Uterus (tissue), 4 donors: ENCODE results near the gene GLI2. TPM values are rescaled to one million over a fixed set of nuclear protein-coding genes. Genes with fewer than 3 reads are reported as not detected.
A peak's percentile ranks its signal among the peaks of the same experiment; 100 is the strongest.

ENCODE experiments used
- DNase-seq, 2 donors: peaks; one replicate each; pipeline ENCODE4 v3.0.0-alpha.2; 2019 to 2020
- H3K27ac ChIP-seq, 2 donors: fragments of 200-600 bp; sonication (generic); 1 replicate in 1 of 2; 2 replicates in 1 of 2; pipeline ENCODE4 v1.5.1; 2016 to 2018
- H3K27me3 ChIP-seq, 2 donors: fragments of 200-600 bp; sonication (generic); one replicate each; pipeline ENCODE4 v1.5.1; 2018 to 2019; ENCODE audit warnings: control low read depth in 1 of 2
- H3K36me3 ChIP-seq, 2 donors: fragments of 200-600 bp; sonication (generic); one replicate each; pipeline ENCODE4 v1.5.1; 2019; ENCODE audit warnings: control low read depth in 1 of 2
- H3K4me1 ChIP-seq, 2 donors: fragments of 200-600 bp; sonication (generic); one replicate each; pipeline ENCODE4 v1.5.1; 2018 to 2019; ENCODE audit warnings: control low read depth in 1 of 2
- H3K4me3 ChIP-seq, 2 donors: fragments of 200-600 bp; sonication (generic); 1 replicate in 1 of 2; 2 replicates in 1 of 2; pipeline ENCODE4 v1.5.1; 2018 to 2019; ENCODE audit warnings: mild to moderate bottlenecking in 1 of 2
- H3K9me3 ChIP-seq, 2 donors: fragments of 200-600 bp; sonication (generic); one replicate each; pipeline ENCODE4 v1.5.1; 2019; ENCODE audit warnings: control low read depth in 1 of 2
- POLR2A ChIP-seq, 2 donors: fragments of 450-650 bp; IDR thresholded peaks; one replicate each; pipeline ENCODE4 v1.6.1; 2016; ENCODE audit warnings: antibody characterized with exemption in 2 of 2, mild to moderate bottlenecking in 1 of 2, moderate library complexity in 1 of 2
- intact Hi-C: fragments of 100-400 bp; cut with DNase I; formaldehyde crosslinking; loops from one replicate; pipeline ENCODE4 v1.15.1; 2023; ENCODE audit warnings: low total_unique reads
- total RNA-seq, 4 donors: library from RNA; depleted of rRNA in 3 of 4; stranded (reverse); fragments of >200 nt in 3 of 4; gene quantifications; one replicate each; pipeline versions ENCODE4 v1.1.0 to v1.2.4, GENCODE V29; 2014 to 2023
- TF ChIP-seq, protein P1 (sequence below), 4 experiments: fragments of 200-600 bp in 2 of 4; fragments of 450-650 bp in 2 of 4; sonication (generic) in 2 of 4; IDR thresholded peaks; one replicate each; pipeline ENCODE4 v1.5.1; 2016 to 2019; ENCODE audit warnings: antibody characterized with exemption in 4 of 4, mild to moderate bottlenecking in 2 of 4, moderate library complexity in 1 of 4
- donor health status: DM: yes; HTN: yes; CAD: no.

GLI2 gene
- total RNA-seq, 4 donors from 2014 or later = 2.9 to 23.6 (median 12.9) TPM

DNA sequence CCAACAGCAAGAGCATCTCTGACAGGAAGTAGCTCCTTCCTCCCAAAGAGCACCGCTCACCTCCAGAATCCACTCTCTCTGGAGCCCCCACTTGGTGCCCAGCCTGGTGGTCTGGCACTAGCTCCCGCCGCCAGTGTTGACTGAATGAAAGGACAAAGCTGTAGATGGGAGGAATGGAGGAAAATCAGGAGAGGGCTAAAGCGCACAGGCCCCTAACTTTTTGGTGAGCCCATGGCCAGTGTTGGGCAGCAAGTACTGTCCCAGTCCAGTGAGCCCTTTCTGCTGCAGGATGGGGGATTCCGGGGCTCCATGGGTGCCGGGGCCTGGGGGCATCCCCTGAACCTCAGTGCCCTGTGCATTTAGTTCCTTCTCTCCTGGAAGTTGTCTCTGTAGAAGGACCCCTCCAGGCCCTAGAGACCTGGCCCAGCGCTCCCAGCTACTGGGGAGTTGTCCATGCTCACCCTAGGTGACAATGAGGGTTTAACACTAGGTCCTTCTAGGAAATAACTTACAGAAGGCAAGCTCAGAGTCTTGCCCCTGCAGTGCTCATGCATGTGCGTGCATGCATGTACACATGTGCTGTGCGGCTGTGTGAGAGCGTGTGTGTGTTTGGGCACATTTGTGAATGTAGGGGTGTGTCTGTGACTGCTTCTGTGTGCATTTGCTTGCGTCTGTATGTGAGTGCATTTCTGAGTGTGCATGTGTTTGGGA lies 33.6 kb downstream of the GLI2 start:
- Histone ChIP-seq H3K4me1 (peaks cover 24 to 27% of the 10 kb centered on the region in 2 donors), H3K27ac (no peak overlapping the region), H3K36me3 (no peaks in the 10 kb centered on the region), H3K4me3 (no peak overlapping the region), H3K27me3 (no peaks in the 10 kb centered on the region), H3K9me3 (no peaks in the 10 kb centered on the region)
- intact Hi-C loops = no loop called here
- TF ChIP-seq, protein P1, sequence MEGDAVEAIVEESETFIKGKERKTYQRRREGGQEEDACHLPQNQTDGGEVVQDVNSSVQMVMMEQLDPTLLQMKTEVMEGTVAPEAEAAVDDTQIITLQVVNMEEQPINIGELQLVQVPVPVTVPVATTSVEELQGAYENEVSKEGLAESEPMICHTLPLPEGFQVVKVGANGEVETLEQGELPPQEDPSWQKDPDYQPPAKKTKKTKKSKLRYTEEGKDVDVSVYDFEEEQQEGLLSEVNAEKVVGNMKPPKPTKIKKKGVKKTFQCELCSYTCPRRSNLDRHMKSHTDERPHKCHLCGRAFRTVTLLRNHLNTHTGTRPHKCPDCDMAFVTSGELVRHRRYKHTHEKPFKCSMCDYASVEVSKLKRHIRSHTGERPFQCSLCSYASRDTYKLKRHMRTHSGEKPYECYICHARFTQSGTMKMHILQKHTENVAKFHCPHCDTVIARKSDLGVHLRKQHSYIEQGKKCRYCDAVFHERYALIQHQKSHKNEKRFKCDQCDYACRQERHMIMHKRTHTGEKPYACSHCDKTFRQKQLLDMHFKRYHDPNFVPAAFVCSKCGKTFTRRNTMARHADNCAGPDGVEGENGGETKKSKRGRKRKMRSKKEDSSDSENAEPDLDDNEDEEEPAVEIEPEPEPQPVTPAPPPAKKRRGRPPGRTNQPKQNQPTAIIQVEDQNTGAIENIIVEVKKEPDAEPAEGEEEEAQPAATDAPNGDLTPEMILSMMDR (IDR thresholded peaks at IDR 0.05) = no peak
- no peak for TF ChIP-seq POLR2A (IDR thresholded peaks at IDR 0.05)
- DNase-seq = peak; percentile 9

DNA sequence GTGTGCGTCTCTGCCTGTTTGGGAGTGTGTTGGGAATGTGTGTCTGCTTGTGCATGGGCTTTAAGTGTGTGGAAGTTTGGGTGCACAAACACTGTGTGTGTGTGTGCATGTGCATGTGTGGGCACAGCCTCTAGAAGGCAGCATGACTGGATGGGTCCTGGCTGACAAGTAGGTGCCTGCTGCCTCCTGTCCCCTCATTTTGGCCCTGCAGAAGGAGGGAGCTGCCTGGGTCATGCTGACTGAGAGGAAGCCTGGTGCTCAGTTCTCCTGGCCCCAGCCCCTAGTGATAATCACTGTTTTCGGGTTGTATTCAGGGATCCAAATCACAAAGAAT lies 34.1 kb downstream of the GLI2 start:
- TF ChIP-seq, protein P1 (IDR thresholded peaks at IDR 0.05) = no peak
- TF ChIP-seq POLR2A (IDR thresholded peaks at IDR 0.05) = no peak
- Histone ChIP-seq H3K36me3 (no peaks in the 10 kb centered on the region), H3K4me1 (peaks cover 20 to 27% of the 10 kb centered on the region in 2 donors), H3K27ac (no peak overlapping the region), H3K4me3 (no peak overlapping the region), H3K9me3 (no peaks in the 10 kb centered on the region), H3K27me3 (no peaks in the 10 kb centered on the region)
- intact Hi-C loops = no loop called here
- peak in 1 of 2 donors; percentile 4 for DNase-seq

DNA sequence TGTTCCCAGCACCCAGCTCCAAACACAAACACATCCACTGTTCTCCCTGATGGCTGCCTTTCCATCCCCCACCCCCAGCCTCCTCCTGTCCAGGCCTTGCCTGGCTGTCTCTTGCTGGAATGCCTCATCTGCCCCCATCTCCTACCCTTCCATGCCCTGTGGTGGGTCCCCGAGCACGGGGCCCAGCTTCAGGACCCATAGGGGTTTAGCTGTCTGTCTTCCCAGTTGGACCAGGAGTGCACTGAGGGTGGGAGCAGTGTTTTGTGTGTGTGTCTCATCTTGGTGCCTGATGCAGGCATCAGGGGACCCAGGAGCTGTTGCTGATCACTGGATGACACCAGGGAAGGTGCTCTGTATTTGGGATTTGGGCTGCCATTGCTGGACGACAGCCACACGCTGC lies 34.5 kb downstream of the GLI2 start:
- Histone ChIP-seq H3K4me3 (no peak overlapping the region), H3K9me3 (no peaks in the 10 kb centered on the region), H3K27ac (no peak overlapping the region), H3K36me3 (no peaks in the 10 kb centered on the region), H3K27me3 (no peaks in the 10 kb centered on the region), H3K4me1 (peaks cover 17 to 24% of the 10 kb centered on the region in 2 donors)
- intact Hi-C loops = no loop called here
- TF ChIP-seq POLR2A (IDR thresholded peaks at IDR 0.05) = no peak
- TF ChIP-seq, protein P1 (IDR thresholded peaks at IDR 0.05) = no peak
- peak; percentile 7 to 14 for DNase-seq

DNA sequence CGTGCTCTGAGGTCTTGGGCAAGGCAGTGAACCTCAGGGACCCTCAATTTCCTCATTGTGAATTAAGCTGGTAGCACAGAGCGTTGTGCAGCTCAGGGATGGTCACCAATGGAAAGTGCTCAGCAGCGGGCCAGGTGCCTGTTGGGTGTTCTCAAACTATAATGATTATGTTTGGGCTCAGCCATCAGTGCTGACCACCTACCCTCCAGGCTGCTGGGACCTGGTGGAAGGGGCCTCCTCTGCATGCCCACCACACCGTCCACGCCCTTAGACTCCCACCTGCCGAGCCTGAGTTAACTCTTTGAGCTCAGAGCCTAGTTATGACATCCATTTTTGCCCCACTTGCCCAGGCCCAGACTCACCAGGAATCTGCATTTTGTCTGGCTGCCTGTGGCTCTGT lies 35.0 kb downstream of the GLI2 start:
- intact Hi-C loops = no loop called here
- DNase-seq = no peak
- Histone ChIP-seq H3K36me3 (no peaks in the 10 kb centered on the region), H3K4me1 (peaks cover 17 to 19% of the 10 kb centered on the region in 2 donors), H3K27ac (peak overlapping the region; percentile 67 to 77), H3K9me3 (no peaks in the 10 kb centered on the region), H3K27me3 (no peaks in the 10 kb centered on the region), H3K4me3 (no peak overlapping the region)
- TF ChIP-seq, protein P1 (IDR thresholded peaks at IDR 0.05) = no peak
- TF ChIP-seq POLR2A (IDR thresholded peaks at IDR 0.05) = no peak

DNA sequence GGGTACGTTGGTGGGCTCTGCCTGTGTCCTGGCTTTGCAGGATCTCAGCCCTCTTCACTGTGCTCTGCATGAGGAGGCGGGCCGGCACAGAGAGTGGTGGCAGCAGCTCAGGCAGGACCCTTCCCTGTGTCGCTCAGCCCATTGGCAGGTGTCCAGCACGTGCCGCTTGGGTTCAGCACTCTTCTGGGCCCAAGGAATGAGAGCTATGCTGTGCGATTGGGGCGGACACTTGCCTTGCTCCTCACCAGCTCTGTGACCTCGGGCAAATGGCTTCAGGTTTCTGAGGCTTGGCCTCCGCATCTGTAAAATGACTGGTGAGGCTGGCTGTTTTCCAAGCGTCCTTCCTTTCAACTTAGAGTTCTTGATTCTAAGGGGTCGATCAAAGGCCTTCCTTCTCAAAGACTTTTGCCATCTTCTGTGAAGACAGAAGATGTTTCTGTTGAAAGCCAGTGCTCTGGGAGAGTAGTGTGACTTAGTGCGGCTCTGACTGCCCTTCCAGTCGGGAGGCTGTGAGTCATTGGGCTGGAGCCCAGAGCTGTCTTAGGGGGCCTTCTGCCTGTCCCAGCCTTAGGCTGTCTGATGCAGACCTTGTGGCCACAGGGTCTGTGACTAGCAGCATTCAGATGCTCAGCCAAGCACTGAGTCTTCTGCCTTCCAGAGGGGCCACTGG lies 35.6 kb downstream of the GLI2 start:
- Histone ChIP-seq H3K36me3 (no peaks in the 10 kb centered on the region), H3K4me1 (peaks cover 15 to 17% of the 10 kb centered on the region in 2 donors), H3K9me3 (no peaks in the 10 kb centered on the region), H3K27me3 (no peaks in the 10 kb centered on the region), H3K4me3 (no peak overlapping the region), H3K27ac (peak overlapping the region; percentile 67 to 77)
- DNase-seq = peak; percentile 78 to 81
- no peak for TF ChIP-seq POLR2A (IDR thresholded peaks at IDR 0.05)
- TF ChIP-seq, protein P1 (IDR thresholded peaks at IDR 0.05) = no peak
- intact Hi-C loops = no loop called here
